HG03469 (cell line): ENCODE data around the gene TNFSF18.

Experiments used
- ATAC-seq: cut with Tn5 transposase; IDR thresholded peaks from one replicate; pipeline ENCODE4 v1.9.1; 2021; ENCODE audit warnings: mild to moderate bottlenecking, moderate library complexity, moderate number of reproducible peaks; ENCODE audit not compliant: unreplicated experiment

TNFSF18 gene

DNA sequence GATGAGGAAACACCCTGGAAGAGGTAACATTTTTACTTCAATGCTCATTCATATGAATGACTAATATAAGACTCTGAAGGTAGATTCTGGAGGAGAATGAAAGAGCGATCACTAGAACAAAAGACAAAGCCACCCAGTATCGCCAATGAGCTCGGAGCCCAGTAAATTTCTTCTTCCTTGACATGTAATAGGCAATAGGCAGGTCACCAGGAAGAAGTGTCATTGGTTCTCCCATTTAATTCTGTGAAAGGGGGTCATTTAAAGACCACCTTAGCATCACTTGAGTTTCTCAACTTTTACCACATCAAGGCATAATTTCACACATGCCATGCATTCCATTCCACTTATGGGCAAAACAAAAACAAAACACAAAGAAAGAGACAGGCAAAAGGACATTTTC, 7.9 kb downstream of the TNFSF18 start:
- no peak for ATAC-seq

DNA sequence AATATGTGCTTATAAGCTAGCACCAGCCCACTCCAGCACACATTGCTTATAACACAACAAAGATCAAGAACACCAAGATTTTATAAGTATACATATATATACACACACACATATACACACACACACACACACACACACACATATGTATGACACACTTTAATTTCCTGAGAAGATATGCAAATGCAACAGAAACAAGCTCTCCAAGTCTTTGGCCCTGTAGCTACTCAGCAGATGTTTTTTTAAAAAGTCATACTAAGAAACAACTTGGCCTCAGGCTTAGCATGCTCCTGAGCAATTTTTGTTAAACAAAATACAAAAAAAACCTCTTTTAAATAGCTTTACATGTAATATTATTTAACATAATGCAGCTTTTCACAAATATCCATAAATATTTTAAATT, 11.1 kb downstream of the TNFSF18 start:
- ATAC-seq = no peak

DNA sequence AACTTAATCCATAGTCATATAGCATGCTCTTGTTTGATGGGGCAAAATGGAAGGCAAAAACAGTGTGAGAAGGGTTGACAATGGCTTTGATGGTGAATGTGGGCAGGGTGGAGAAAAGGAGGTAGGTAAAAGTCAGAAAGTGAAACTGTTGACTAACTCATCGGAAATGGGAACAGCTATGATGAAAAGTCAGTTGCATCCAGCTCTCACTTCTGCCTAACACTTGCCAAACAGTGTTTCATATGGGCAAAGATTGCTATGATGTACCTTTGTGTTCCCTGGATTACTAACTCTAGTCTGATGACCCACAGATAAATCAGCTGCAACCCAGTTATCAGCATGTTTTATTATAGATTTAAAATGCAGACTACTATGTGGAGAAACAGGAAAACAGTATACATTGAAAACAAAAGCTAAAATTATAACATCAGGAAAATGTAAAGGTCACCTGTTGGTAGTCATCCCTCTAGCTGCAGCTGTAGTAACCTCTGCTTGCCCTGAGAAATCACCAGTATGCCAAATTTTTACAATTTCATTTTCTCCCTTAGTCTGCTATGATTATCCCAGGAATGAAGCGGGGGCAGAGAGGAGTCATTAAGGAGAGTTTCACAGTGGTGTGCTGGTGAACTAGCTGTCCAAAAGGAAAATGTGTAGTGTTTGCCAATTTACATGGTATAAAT, 11.7 kb downstream of the TNFSF18 start:
- no peak for ATAC-seq

DNA sequence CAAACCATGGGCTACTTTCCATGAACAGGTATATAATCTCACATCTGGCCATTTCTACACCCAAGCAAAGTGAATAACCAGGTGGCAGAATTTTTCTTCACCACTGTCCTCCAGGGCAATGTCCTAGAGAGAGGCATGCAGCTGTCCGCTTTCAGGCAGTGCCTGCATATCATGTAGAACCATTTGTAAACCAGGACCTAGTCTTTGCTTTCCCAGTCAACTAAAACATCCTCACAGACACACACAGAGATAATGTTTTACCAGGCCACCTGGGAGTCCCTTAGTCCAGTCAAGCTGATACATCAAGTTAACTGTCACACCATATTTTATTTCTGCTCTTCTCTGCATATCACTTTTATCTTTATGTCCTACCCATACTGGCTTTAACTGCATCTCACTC, 26.2 kb downstream of the TNFSF18 start:
- no peak for ATAC-seq

DNA sequence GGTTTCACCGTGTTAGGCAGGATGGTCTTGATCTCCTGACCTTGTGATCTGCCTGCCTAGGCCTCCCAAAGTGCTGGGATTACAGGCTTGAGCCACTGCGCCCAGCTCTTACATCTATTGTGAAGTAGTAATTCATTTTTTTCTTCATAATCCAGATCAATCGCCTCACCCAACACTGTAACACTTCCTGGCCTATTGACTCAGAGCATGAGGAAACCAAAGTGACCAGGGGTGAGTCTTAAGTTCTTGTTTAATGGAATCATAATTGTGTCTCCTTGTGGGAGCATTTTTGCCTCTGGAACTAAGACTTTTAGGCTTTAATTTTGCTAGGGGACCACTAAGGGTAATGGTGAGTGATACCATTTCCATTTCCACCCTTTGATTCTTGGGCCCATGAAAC, 27.4 kb downstream of the TNFSF18 start:
- no peak for ATAC-seq

DNA sequence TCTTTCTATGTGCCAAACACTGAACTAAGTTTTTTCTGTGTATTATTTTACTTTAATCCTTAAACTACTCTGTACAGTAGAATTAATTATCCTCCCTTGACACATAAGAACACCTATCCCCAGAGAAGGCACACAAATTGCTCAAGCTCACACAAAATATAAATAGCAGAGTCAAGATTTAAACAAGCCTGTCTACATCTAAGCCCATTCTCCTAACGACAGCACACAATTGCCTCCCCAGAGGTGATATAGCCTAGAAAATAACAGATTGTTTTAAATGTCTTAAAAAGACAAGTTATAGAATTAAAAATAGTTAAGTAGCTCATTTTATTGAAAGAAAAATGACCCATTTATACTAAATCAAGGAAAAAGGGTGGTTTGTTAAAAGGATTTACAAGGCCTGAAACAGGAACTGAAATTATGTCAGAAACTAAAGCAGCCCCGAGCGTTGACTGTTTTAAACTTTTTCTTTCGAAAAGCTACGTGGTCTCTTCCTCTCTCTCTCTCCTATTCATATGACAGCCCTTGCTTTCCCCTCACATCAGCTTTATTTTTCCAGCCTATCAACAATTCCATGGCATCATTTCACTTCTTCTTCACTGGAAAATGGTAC, 30.5 kb downstream of the TNFSF18 start:
- ATAC-seq = peak; percentile 51

DNA sequence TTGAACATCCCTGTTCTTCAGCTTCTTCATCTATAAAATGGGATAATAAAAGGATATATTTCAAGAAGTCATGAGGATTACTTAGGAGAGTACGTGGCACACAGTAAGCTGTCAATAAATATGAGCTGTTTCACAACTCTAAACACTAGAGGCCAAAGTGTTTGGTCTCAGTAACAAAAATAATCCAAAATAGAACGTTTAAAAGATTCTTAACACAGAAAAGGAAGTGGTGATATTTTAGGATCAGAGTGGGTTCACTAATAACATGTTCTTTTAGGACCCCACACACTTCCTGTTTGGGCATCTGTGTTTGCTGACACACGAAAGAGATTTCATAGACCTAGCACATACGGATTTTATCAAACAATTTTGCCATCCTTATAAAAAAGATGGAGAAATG, 32.9 kb downstream of the TNFSF18 start:
- no peak for ATAC-seq

DNA sequence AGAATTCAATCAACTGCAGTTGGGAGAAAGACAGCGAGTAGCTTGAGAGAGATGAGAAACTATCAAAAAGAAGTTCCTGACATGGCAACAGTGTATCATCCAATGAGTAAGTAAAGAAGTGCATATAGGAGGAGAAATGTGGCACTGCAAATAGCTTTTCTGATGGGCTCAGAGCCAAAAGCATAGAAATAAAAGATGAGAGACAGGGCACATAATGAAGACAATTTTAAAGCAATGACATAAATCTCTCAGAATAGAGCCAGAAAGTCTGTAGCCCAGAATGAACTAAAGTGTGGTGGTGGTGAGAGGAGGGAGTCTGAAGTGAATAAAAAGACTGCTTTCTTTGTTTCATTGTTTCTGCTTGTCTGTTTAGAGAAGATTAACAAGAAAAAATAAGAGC, 34.3 kb downstream of the TNFSF18 start:
- ATAC-seq = no peak

DNA sequence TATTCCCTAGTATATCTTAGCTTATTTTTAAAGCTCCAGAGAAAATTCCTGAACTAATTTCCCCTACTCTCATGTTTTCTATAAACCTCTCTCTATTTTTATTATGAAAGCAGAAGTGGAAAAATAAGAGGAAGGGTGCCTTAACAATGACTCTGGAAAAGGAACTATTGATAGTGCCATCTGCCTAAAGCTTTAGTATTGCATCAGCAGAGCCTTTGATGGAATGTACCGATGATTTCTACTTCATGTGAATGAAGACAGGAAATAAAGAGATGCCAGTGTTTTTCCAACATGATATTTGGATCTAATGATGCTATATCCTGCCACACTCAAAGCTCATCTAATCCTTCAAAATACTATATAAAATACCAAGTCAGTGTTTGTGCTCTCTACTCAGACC, 35.1 kb downstream of the TNFSF18 start:
- ATAC-seq = no peak

DNA sequence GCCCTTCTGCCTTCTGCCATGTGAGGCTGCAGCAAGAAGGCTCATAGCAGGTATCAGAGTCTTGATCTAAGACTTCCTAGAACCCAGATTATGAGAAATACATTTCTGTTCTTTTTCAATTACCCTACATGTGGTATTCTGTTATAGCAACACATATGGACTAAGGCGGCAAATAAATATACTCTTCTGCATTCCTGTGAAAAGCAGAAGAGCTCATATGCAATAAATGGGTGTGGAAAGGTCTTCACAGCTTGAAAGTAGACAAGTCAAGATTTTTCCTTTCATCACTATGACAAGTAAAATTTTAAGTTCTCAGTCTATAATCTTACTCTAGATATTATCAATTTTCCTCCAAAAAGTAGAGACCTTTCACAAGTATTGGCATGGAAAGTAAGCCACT, 36.6 kb downstream of the TNFSF18 start:
- ATAC-seq = no peak

DNA sequence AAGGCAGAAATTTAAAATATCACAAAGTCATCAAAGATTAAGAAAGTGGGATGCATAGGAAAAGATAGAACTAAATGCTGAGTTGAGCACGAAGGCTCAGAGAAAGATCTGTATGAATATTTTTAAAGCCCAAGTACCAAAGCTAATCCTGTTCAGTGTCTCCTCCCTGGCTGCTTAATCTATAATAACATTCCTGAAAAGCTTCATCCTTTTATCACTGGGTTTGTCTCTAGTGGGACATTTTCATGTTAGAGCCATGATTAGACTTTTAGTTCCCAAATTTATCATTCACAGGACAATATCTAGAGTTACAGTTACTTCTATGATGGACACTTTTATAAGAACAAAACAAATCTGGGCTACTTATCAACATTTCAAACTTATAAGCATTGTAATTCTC, 38.6 kb downstream of the TNFSF18 start:
- no peak for ATAC-seq

DNA sequence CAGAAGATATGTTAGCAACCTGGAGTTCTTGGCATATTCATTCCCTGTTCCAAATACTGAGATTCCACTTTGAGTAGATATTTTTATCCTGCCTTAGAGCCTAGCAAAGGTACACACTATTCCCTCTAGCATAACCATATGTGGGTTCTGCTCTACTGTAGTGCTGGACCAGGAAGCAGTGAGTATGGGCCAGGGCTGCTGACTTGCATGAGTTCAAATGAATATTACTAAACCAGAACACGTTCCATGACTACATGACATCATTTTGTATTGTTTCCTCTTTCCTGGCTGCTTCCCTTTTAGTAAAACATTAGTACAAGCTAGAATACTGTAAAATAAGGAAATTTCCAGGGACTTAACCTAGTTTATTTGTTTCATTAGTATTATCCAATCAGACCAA, 41.1 kb downstream of the TNFSF18 start:
- ATAC-seq = no peak

DNA sequence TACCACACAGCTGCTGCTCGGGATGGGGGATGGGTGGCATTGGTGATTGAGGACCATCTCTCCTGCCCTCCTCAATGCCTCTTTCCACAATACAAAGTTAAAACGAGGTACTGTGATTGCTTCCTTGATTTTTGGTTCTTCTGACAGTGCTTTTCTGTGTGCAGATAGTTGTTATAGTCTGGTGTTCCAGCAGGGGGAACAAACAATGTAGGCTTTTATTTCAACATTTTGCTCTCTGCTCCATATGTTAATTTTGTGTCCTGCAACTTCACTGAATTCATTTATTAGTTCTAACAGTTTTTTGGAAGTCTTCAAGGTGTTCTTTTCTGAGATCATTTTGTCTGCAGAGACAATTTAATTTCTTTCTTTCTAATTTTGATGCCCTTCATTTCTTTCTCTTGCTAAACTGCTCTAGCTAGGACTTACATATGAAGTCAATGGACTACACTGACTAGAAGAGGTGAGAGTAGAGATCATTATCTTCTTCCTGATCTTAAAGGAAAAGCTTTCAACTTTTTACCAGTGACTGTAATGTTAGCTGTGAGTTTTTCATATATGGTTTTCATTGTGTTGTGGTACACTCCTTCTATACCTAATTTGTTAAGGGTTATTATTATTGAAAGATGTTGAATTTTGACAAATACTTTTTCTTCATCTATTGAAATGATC, 45.4 kb downstream of the TNFSF18 start:
- ATAC-seq = no peak

DNA sequence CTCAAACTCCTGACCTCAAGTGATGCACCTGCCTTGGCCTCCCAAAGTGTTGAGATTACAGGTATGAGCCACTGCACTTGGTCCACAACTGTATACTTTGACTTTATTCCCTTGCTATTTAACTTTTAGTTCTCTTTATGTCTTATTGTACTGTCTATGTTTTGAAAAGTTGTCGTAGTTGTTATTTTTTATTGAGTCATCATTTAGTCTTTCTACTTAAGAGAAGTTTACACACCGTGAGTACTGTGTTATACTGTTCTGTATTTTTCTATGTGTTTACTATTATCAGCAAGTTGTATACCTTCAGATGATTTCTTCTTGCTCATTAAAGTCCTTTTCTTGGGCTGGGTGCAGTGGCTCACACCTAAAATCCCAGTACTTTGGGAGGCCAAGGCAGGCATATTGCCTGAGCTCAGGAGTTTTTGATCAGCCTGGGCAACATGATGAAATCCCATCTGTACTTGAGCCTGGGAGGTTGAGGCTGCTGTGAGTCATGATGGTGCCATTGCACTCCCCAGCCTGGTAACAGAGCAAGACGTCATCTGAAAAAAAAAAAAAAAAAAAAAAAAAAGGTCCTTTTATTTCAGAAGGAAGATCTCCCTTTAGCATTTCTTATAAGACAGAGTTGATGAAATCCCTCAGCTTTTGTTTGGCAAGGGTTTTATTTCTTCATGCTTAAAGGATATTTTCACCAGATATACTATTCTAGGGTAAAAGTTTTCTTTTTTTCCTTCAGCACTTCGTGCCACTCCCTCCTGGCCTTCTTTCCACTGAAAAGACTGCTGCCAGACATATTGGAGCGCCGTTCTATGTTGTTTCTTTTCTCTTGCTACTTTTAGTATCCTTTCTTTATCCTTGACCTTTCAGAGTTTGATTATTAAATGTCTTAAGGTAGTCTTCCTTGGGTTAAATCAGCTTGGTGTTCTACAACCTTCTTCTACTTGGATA, 47.6 kb downstream of the TNFSF18 start:
- no peak for ATAC-seq

DNA sequence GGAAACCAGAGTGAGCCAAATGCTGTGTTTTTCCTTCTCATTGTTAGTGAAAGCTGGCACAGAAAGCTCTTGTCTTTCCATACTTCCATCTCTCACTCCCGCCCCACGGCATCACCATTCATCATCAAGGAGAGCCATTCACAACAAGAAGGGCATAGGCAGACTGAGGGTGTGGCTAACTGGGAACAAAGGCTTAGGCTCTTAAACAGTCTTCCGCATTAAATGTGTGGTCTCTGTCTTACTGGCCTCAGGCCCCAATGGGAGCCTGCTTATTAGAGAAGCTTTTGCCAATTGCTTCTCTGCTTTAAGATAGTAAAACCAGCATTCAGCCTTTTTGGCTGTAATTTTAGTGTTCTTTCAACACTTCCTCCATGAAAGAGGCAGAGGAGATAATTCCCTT, 51.4 kb downstream of the TNFSF18 start:
- no peak for ATAC-seq

DNA sequence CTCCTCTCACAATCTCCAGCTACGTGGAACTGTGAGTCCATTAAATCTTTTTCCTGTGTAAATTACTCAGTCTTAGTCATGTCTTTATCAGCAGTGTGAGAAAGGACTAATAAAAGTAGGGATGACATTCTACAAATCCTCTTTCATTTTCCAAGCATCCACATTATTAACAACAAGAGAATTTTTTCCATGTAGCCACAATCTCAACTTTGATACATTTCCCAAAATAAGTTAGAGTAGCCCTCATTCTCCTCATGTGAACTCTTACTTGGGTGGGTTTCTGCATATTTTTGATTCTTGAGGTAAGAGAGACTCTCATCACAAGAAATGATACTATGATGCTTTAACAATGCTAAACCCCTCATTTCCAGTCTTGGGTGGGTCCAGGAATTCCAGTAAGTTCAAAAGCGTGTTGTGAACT, 52.8 kb downstream of the TNFSF18 start:
- ATAC-seq = no peak

DNA sequence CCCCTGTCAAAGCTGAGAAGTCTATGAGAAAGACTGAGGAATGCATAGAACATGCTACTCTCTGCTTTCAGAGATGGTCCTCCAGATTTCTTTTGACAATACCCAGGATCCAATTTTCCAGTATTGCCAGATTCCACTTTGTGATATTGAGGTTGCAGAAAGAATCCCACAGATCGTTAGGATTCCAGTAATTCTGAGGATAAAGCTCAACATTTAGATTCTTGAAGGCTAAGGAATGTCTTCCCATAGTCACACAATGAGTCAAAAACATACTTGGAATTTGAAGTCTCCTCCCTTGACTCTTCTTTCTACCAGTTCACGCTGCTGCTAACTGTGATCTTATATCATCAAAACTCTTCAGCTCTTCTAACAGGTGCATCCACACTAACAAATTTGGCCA, 57.1 kb downstream of the TNFSF18 start:
- ATAC-seq = no peak

DNA sequence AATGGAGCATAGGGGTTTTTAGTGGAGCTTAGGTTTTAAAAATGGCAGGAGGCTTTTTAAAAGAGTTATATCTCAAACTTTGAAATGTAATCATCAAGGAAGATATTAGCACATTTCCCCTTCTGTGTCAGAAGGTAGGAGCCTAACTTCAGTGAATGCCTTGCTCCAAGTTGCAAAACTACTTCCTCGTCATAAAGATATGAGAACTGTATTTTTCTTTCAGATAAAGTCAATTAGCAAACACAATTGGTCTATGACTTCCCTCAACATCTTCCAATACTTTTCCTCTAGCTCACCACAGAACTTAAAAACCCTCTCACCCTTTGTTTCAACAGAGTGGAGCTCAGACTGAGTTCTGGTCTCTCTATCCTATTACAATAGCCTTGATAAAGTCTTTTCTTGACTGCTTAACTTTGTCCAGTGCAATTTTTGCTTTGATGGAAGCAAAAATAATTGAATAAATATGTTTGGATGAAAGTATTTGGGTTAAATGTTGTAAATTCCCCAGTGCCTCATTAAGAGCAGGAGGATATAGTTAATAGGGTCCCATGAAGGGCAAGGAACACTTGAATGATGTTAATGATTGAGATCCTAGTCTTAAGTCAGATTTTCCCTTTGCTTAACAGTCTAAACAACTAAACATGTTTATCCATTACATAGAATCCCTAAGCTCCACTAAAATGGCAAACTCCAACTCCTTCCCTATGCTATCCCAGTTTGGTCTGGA, 58.9 kb downstream of the TNFSF18 start:
- ATAC-seq = no peak

DNA sequence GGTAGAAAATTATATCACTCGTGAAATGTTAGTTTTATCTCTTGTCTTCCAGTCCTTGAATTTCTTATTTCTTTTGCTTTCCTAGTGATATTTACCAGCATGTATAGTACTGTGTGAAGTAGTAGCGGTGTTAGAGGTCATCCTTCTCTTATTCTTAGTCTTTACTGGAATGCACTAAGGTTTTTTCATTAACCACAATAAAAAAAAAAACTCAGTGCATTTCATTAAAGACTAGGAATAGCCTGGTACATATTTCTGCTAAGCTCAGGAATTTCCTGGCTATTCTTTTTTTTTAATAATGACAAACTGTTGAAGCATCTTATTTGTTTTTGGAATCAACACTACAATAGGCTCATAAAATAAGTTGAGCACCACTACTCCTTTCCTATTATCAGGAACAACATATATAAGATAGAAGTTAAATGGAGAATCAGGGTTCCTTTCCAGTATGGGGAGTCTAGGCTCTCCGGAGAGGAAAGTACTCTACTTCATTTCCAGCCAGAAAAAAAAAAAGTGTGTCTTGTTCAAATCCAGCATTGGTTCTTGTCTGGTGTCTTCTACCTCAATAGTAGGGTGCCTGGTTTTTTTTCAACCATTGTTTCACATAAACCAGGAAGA, 60.0 kb downstream of the TNFSF18 start:
- no peak for ATAC-seq
